ENCODE results near the gene OR6S1.
"Not testable (repeated sequence)": the region's sequence is repeated elsewhere in the genome, so short reads cannot be mapped to it uniquely, and the experiment has no call there.

OR6S1 gene

GRCh38 chr14:20608383-20609110 lies 32.9 kb downstream of the OR6S1 start:
- no peak for DNase-seq

- DNase-seq, result no peak
Observed at GRCh38 chr14:20607617-20608016, 33.9 kb downstream of the OR6S1 start.

GRCh38 chr14:20606902-20607242 lies 34.6 kb downstream of the OR6S1 start:
- DNase-seq, result no peak

DNA sequence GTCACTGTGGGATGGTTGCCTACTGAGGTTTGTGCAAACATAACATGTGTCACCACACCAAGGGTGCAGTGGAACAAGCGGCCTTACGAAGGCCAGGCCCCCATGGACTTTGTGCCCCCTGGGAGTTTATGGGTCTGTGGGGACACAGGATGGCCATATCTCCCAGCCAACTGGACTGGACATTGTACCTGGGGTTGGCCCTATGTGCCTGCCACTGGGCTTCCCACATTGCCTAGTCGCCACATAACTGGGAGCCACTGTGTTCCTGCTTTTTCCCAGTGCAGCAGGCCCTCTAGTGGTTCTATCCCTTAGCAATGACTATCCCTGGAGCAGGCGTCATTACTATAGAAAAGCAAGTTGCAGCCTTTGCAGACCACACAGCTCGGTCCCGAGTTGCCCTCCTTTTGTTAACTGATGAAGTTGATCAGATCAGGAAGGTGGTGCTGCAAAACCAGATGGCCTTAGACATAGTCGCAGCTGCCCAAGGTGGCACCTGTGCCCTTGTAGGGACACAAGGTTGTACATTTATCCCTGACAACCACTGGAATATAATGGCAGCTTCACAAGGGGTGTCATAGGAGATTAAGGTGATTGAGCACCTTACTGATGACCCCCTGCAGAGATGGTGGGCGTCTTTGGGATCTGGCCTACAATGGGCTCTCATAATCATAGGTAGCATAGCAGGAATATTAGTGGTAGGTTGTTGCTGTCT lies 35.1 kb downstream of the OR6S1 start:
- no peak for DNase-seq

- no peak for DNase-seq
Observed at GRCh38 chr14:20603813-20604690, 37.4 kb downstream of the OR6S1 start.

GRCh38 chr14:20602583-20602982 lies 38.9 kb downstream of the OR6S1 start:
- DNase-seq, result no peak

GRCh38 chr14:20601522-20601921 lies 40.0 kb downstream of the OR6S1 start:
- DNase-seq, result no peak

- DNase-seq, result no peak
Observed at GRCh38 chr14:20597108-20597507, 44.4 kb downstream of the OR6S1 start.

GRCh38 chr14:20595726-20596125 lies 45.8 kb downstream of the OR6S1 start:
- DNase-seq, result not testable (repeated sequence)

GRCh38 chr14:20592574-20592973 lies 48.9 kb downstream of the OR6S1 start:
- no peak for DNase-seq

DNA sequence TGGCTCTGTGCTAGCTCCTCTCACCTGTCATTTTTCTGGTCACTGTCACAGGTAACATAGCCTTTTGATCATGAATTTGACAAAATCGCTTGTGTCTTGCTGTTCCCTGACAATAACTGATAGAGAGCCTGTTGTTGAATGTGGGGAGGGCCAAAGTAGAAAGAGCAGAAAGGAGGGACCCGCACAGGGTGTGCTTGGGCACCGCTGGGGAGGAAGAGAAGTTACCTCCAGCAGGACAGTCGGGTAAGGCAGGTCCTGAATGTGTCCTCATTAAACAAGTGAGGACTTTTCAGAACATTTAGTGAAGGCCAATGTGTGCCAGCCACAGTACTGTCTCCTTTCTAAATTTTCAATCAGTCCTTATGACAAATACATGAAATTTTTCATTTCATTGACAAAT lies 50.3 kb downstream of the OR6S1 start, which contains the start of gene RNASE12:
RNASE12 (minus strand) TSS at position 142 of the 400 bp plus-strand sequence. CDS start 653 bp downstream, outside the sequence.
- no peak for DNase-seq
